ENCODE results near the gene ESYT3.
"Not testable (repeated sequence)": the region's sequence is repeated elsewhere in the genome, so short reads cannot be mapped to it uniquely, and the experiment has no call there.

The ESYT3 gene

GRCh38 chr3:138408751-138409570 lies 25.5 kb upstream of the ESYT3 start:
- DNase-seq: no peak

GRCh38 chr3:138412821-138413551 lies 21.4 kb upstream of the ESYT3 start:
- no peak for DNase-seq

GRCh38 chr3:138416236-138416635 lies 18.2 kb upstream of the ESYT3 start:
- not testable (repeated sequence) for DNase-seq

- DNase-seq: peak; percentile 87
Measured at GRCh38 chr3:138417559-138417982, 16.8 kb upstream of the ESYT3 start.

GRCh38 chr3:138418601-138419206 lies 15.7 kb upstream of the ESYT3 start:
- DNase-seq: no peak

- no peak for DNase-seq
Measured at GRCh38 chr3:138423316-138423715, 11.1 kb upstream of the ESYT3 start.

GRCh38 chr3:138424323-138424722 lies 10.1 kb upstream of the ESYT3 start:
- no peak for DNase-seq

- DNase-seq: no peak
Measured at GRCh38 chr3:138426211-138426610, 8.2 kb upstream of the ESYT3 start.

GRCh38 chr3:138426754-138427153 lies 7.7 kb upstream of the ESYT3 start:
- not testable (repeated sequence) for DNase-seq

GRCh38 chr3:138429665-138430064 lies 4.8 kb upstream of the ESYT3 start:
- DNase-seq: no peak

- no peak for DNase-seq
Measured at GRCh38 chr3:138432576-138433240, 1.7 kb upstream of the ESYT3 start.

- DNase-seq: no peak
Measured at GRCh38 chr3:138433892-138434275, 532 bp upstream of the ESYT3 start.

- DNase-seq: no peak
Measured at GRCh38 chr3:138434875-138435772, 708 bp downstream of the ESYT3 start.

GRCh38 chr3:138435840-138436239 lies 1.4 kb downstream of the ESYT3 start:
- no peak for DNase-seq

- DNase-seq: no peak
Measured at GRCh38 chr3:138437281-138437680, 2.9 kb downstream of the ESYT3 start.

GRCh38 chr3:138438896-138439295 lies 4.5 kb downstream of the ESYT3 start:
- no peak for DNase-seq

GRCh38 chr3:138439646-138440045 lies 5.2 kb downstream of the ESYT3 start:
- DNase-seq: no peak

GRCh38 chr3:138440121-138440521 lies 5.7 kb downstream of the ESYT3 start:
- DNase-seq: peak; percentile 84

- DNase-seq: no peak
Measured at GRCh38 chr3:138440596-138440995, 6.2 kb downstream of the ESYT3 start.

- no peak for DNase-seq
Measured at GRCh38 chr3:138441256-138441655, 6.8 kb downstream of the ESYT3 start.

- no peak for DNase-seq
Measured at GRCh38 chr3:138441742-138442141, 7.3 kb downstream of the ESYT3 start.

- DNase-seq: no peak
Measured at GRCh38 chr3:138442433-138442832, 8.0 kb downstream of the ESYT3 start.

Data from NCI-H1105 treated with DMSO at 0.1 percent for 48 hours (cell line).